ENCODE results near the gene NDUFA11.
"Not testable (repeated sequence)": the region's sequence is repeated elsewhere in the genome, so short reads cannot be mapped to it uniquely, and the experiment has no call there.

GRCh38 chr19:5874496-5874895, 29.1 kb downstream of the NDUFA11 start:
- not testable (repeated sequence) for TF ChIP-seq CTCF, POLR2A, POLR2AphosphoS5 (IDR thresholded peaks at IDR 0.05)

All from sigmoid colon (tissue), 4 donors.